K562 (cell line): ENCODE results near the gene CEP120. TPM values are rescaled to one million over a fixed set of nuclear protein-coding genes. Genes with fewer than 3 reads are reported as not detected.

ENCODE experiments used
- ATAC-seq: fragments of 200-7000 bp; cut with Tn5 transposase; 3 replicates; pipeline ENCODE4 v1.9.1; 2020; ENCODE audit warnings: moderate library complexity
- BruUV-seq: library from RNA; stranded (reverse); fragments of 400-500 nt; replicated peaks from 2 replicates; lab custom pipeline; 2021; lab: Mats Ljungman, UMichigan
- CTCF ChIA-PET: fragments of 300-600 bp; formaldehyde crosslinking; extraction: SDS; loops from one replicate; lab custom pipeline; 2021; ENCODE audit warnings: low intra/inter-chr PET ratio; lab: Yijun Ruan, JAX
- POLR2A ChIA-PET: fragments of 300-600, 350-650 bp; sonication (Branson Sonifier 250); formaldehyde crosslinking; extraction: SDS; loops from one replicate; lab custom pipeline; 2021; ENCODE audit warnings: antibody characterized with exemption, inconsistent platforms; lab: Yijun Ruan, JAX
- DNase-seq, 4 experiments: peaks; one replicate each; pipeline versions ENCODE4 v3.0.0 to v3.0.0-alpha.2; 2011 to 2018; ENCODE audit warnings: low spot score in 3 of 4, mixed read lengths in 3 of 4; ENCODE audit errors: extremely low read depth in 1 of 4
- FAIRE-seq: peaks from 2 replicates; lab custom pipeline; 2011; peaks lifted over from hg19 to GRCh38; lab: Jason Lieb, UNC
- H2AFZ ChIP-seq: 2 replicates; pipeline ENCODE4 v1.6.0; 2011; ENCODE audit warnings: low read depth, low read length, control low read depth, inconsistent platforms
- H3K27ac ChIP-seq: fragments of 200-600 bp; 3 replicates; pipeline ENCODE4 v1.8.0; 2011; ENCODE audit warnings: low read depth, mild to moderate bottlenecking, control low read depth, inconsistent platforms, low read length, moderate library complexity, mixed read lengths; ENCODE audit errors: extremely low read depth
- H3K27me3 ChIP-seq, 2 experiments: fragments of 300-600 bp in 1 of 2; 2 replicates in 1 of 2; 3 replicates in 1 of 2; pipeline versions ENCODE4 v1.6.0 to v1.8.0; 2011; ENCODE audit warnings: inconsistent platforms in 2 of 2, low read length in 2 of 2, mild to moderate bottlenecking in 1 of 2, mixed read lengths in 1 of 2, moderate library complexity in 1 of 2; ENCODE audit not compliant: control insufficient read depth in 2 of 2, insufficient read depth in 2 of 2
- H3K36me3 ChIP-seq: fragments of 300-600 bp; 3 replicates; pipeline ENCODE4 v1.8.0; 2011; ENCODE audit warnings: mild to moderate bottlenecking, low read length, inconsistent platforms; ENCODE audit not compliant: control insufficient read depth, insufficient read depth
- H3K4me1 ChIP-seq, 2 experiments: fragments of 200-600 bp in 1 of 2; replicated peaks in 1 of 2; 2 replicates in 1 of 2; 3 replicates in 1 of 2; pipeline versions ENCODE4 v1.5.1 to v1.8.0; 2011; ENCODE audit warnings: inconsistent platforms in 2 of 2, low read length in 2 of 2, mild to moderate bottlenecking in 1 of 2, mixed read lengths in 1 of 2, moderate library complexity in 1 of 2; ENCODE audit not compliant: control insufficient read depth in 2 of 2, insufficient read depth in 2 of 2
- H3K4me2 ChIP-seq: 2 replicates; pipeline ENCODE4 v1.6.1; 2011; ENCODE audit warnings: low read length, control low read depth, inconsistent platforms, mixed read lengths; ENCODE audit not compliant: insufficient read depth
- H3K4me3 ChIP-seq: fragments of 200-600 bp; sonication (generic), shearing (Covaris generic); 2 replicates; pipeline ENCODE4 v1.5.1; 2016; ENCODE audit warnings: control low read depth, inconsistent platforms
- H3K79me2 ChIP-seq: fragments of 200-600 bp; 3 replicates; pipeline ENCODE4 v1.8.0; 2011; ENCODE audit warnings: low read length, inconsistent platforms; ENCODE audit not compliant: control insufficient read depth, insufficient read depth
- H3K9ac ChIP-seq, 2 experiments: 2 replicates each; pipeline versions ENCODE4 v1.6.0 to v1.6.1; 2011; ENCODE audit warnings: low read depth in 2 of 2, low read length in 2 of 2, control low read depth in 1 of 2, inconsistent platforms in 1 of 2, mild to moderate bottlenecking in 1 of 2, mixed read lengths in 1 of 2; ENCODE audit not compliant: insufficient read depth in 1 of 2
- H3K9me1 ChIP-seq: one replicate; pipeline ENCODE4 v1.6.0; 2011; ENCODE audit warnings: inconsistent platforms, mild to moderate bottlenecking, low read length, moderate library complexity; ENCODE audit not compliant: control insufficient read depth, insufficient read depth
- H3K9me3 ChIP-seq: replicated peaks from 2 replicates; pipeline ENCODE4 v1.5.1; 2011; ENCODE audit warnings: low read depth, low read length, inconsistent platforms; ENCODE audit not compliant: control insufficient read depth, insufficient read depth
- H4K20me1 ChIP-seq: replicated peaks from 2 replicates; pipeline ENCODE4 v1.6.1; 2011; ENCODE audit warnings: low read length, inconsistent platforms, mixed read lengths; ENCODE audit not compliant: control insufficient read depth, insufficient read depth
- ATF6 ChIP-seq: sonication (generic); formaldehyde crosslinking; IDR thresholded peaks from 2 replicates; pipeline ENCODE4 v1.4.0; 2020; ENCODE audit warnings: mild to moderate bottlenecking, missing genetic modification reagents
- FOXA1 ChIP-seq: fragments of 450-650 bp; IDR thresholded peaks from 2 replicates; pipeline ENCODE4 v1.6.1; 2016; ENCODE audit warnings: mild to moderate bottlenecking, borderline replicate concordance
- KLF1 ChIP-seq: fragments of 450-650 bp; IDR thresholded peaks from 2 replicates; pipeline ENCODE4 v1.6.1; 2016; ENCODE audit warnings: missing genetic modification characterization, missing compliant biosample characterization
- MCM5 ChIP-seq: fragments of 450-650 bp; IDR thresholded peaks from 2 replicates; pipeline ENCODE4 v1.6.1; 2016; ENCODE audit warnings: low read depth
- NR1H2 ChIP-seq: sonication (generic); formaldehyde crosslinking; IDR thresholded peaks from 2 replicates; pipeline ENCODE4 v1.4.0; 2020; ENCODE audit warnings: mild to moderate bottlenecking, missing genetic modification reagents
- POLR2B ChIP-seq: fragments of 450-650 bp; IDR thresholded peaks from 2 replicates; pipeline ENCODE4 v1.6.1; 2018; ENCODE audit warnings: low read depth; ENCODE audit not compliant: partially characterized antibody
- RBM14 ChIP-seq: fragments of 200-400 bp; formaldehyde crosslinking; IDR thresholded peaks from 2 replicates; pipeline ENCODE4 v1.6.1; 2018; ENCODE audit warnings: low read depth, mild to moderate bottlenecking, low read length, moderate library complexity, borderline replicate concordance; ENCODE audit not compliant: insufficient read depth
- RBM22 ChIP-seq: fragments of 200-400 bp; formaldehyde crosslinking; IDR thresholded peaks from 2 replicates; pipeline ENCODE4 v1.6.1; 2018; ENCODE audit warnings: low read length, low read depth; ENCODE audit not compliant: poor library complexity, severe bottlenecking
- SNIP1 ChIP-seq: fragments of 450-650 bp; IDR thresholded peaks from 2 replicates; pipeline ENCODE4 v1.7.1; 2017; ENCODE audit warnings: low read depth, mild to moderate bottlenecking
- TBL1XR1 ChIP-seq, 2 experiments: IDR thresholded peaks; 2 replicates each; pipeline ENCODE4 v1.6.1; 2012; ENCODE audit warnings: improper control_type of control experiment in 2 of 2, low read length in 2 of 2, mild to moderate bottlenecking in 1 of 2
- ZKSCAN3 ChIP-seq: fragments of 250-450 bp; sonication (Bioruptor Pico); IDR thresholded peaks from 2 replicates; pipeline ENCODE4 v1.4.0; 2020
- ZNF12 ChIP-seq: sonication (generic); formaldehyde crosslinking; IDR thresholded peaks from 2 replicates; pipeline ENCODE4 v1.4.0; 2020; ENCODE audit warnings: mild to moderate bottlenecking, missing genetic modification reagents
- ZNF280A ChIP-seq: fragments of 450-650 bp; IDR thresholded peaks from 2 replicates; pipeline ENCODE4 v1.6.1; 2018; ENCODE audit warnings: mild to moderate bottlenecking, low read depth; ENCODE audit not compliant: partially characterized antibody
- ZNF512 ChIP-seq: IDR thresholded peaks from 2 replicates; pipeline ENCODE4 v1.6.1; 2016; ENCODE audit warnings: missing genetic modification characterization, missing compliant biosample characterization
- ZNF584 ChIP-seq: fragments of 200-800 bp; sonication (Bioruptor generic); IDR thresholded peaks from 2 replicates; pipeline ENCODE4 v1.6.1; 2016; ENCODE audit warnings: low read depth, mild to moderate bottlenecking, missing genetic modification characterization, missing compliant biosample characterization
- WGBS: fragments of 100-300 bp; shearing (Covaris generic); methylation state at CpG from one replicate; pipeline ENCODE4 v1.1.6; 2016; ENCODE audit warnings: low coverage, mixed read lengths; ENCODE audit not compliant: insufficient coverage; ENCODE audit errors: missing lambda C conversion rate; 5-methylcytosine and 5-hydroxymethylcytosine counted together
- in situ Hi-C: fragments of 300-500 bp; cut with MboI; formaldehyde crosslinking; loops from 4 replicates; pipeline ENCODE4 v1.15.0; 2018; ENCODE audit warnings: inconsistent platforms, mixed read lengths
- intact Hi-C: fragments of 100-400 bp; cut with micrococcal nuclease; formaldehyde crosslinking; loops from 2 replicates; pipeline ENCODE4 v1.14.2; 2022
- polyA plus RNA-seq, 8 experiments: library from polyadenylated mRNA; depleted of rRNA in 4 of 8; stranded (reverse) in 5 of 8; unstranded in 3 of 8; fragments of >200 nt; fragmentation: Nextera tagmentation in 2 of 8; fragmentation: Illumina TruSeq in 1 of 8; extraction: Ambion mirVana in 2 of 8; extraction: Trizol in 1 of 8; gene quantifications; 2 replicates each; pipeline versions ENCODE4 v1.2.1 to v1.2.3, GENCODE V29; 2011 to 2014; ENCODE audit warnings: inconsistent platforms in 1 of 8, missing spikeins in 1 of 8
- total RNA-seq, 7 experiments: library from RNA; depleted of rRNA in 6 of 7; stranded (reverse); fragments of >200 nt in 6 of 7; fragmentation: Illumina TruSeq in 2 of 7; extraction: Trizol in 2 of 7; gene quantifications; 2 replicates each; pipeline versions ENCODE4 v1.2.1 to v1.2.3, GENCODE V29; 2011 to 2021; ENCODE audit warnings: low replicate concordance in 1 of 7

Gene CEP120
- total and polyA plus RNA-seq, 9 of the 15 experiments (the other 6 are each of a cell fraction or from before 2014, with no cell fraction given) = 3.3 to 24.9 (median 14.4) TPM

- Histone ChIP-seq H3K36me3 (peaks cover 17% of the 10 kb centered on the region; the same call in 2 of the 3 replicates), H3K79me2 (peaks cover 29% of the 10 kb centered on the region), H3K27ac (no peak overlapping the region), H4K20me1 (no peaks in the 10 kb centered on the region), H3K4me2 (peak overlapping the region; percentile 94), H3K9me3 (no peaks in the 10 kb centered on the region), H2AFZ (no peak overlapping the region), H3K4me3 (peak overlapping the region; percentile 89), H3K9ac (peak overlapping the region in 1 of 2 experiments; percentile 80; a peak in 2 of 4 replicates), H3K9me1 (no peaks in the 10 kb centered on the region), H3K4me1 (peaks cover 4 to 6% of the 10 kb centered on the region in 2 experiments; a peak in 3 of 5 replicates), H3K27me3 (no peaks in the 10 kb centered on the region)
- DNase-seq (no peak), FAIRE-seq (no peak), ATAC-seq (no peak)
- TSS peak; percentile 56 for BruUV-seq
- ChIA-PET CTCF (no interaction called here), POLR2A (interaction anchor here (0.5 to 1.3 kb wide), 4 partner anchors 10 to 311 kb away, joined by 3 to 7 read pairs (median 4); no protein-coding TSS in a partner anchor)
- WGBS = 0% methylated on average over 2 of the region's 2 CpGs
- intact Hi-C loops (loop anchor here (2.0 to 10.0 kb wide), 4 partner anchors 39 to 193 kb away; partner anchors contain the start of gene CSNK1G3), in situ Hi-C loops (no loop called here)
- no peak for TF ChIP-seq ZKSCAN3
- TF ChIP-seq MCM5 = no peak
- TF ChIP-seq ZNF584 = no peak
- TF ChIP-seq KLF1 = no peak
- TF ChIP-seq TBL1XR1 (IDR thresholded peaks at IDR 0.05; ENCODE audit: low read length in 2 of 2) = no peak
- TF ChIP-seq SNIP1 = no peak
- TF ChIP-seq ZNF512 = no peak
- no peak for TF ChIP-seq RBM22
- no peak for TF ChIP-seq RBM14
- TF ChIP-seq ZNF12 = no peak
- TF ChIP-seq NR1H2 (CRISPR knock-in tag) = no peak
- no peak for TF ChIP-seq FOXA1
- TF ChIP-seq ZNF280A = no peak
- no peak for TF ChIP-seq ATF6 (CRISPR knock-in tag)
- no peak for TF ChIP-seq POLR2B
Measured at GRCh38 chr5:123421773-123422172, 1.4 kb downstream of the CEP120 start.
